Fibroblast of lung (primary cell): ENCODE results near the gene RTCA. TPM values are rescaled to one million over a fixed set of nuclear protein-coding genes. Genes with fewer than 3 reads are reported as not detected.
"Not testable (repeated sequence)": the region's sequence is repeated elsewhere in the genome, so short reads cannot be mapped to it uniquely, and the experiment has no call there.

Experiments
- DNase-seq, 2 donors: peaks; one replicate each; pipeline versions ENCODE4 v3.0.0 to v3.0.0-alpha.2; 2010; ENCODE audit warnings: low read depth in 2 of 2
- H2AFZ ChIP-seq: 2 replicates; pipeline ENCODE4 v1.5.1; 2012; ENCODE audit warnings: low read length, control low read depth, inconsistent platforms
- H3K27ac ChIP-seq: 2 replicates; pipeline ENCODE4 v1.5.1; 2011; ENCODE audit warnings: low read length, control low read depth; ENCODE audit not compliant: insufficient read depth
- H3K27me3 ChIP-seq: 2 replicates; pipeline ENCODE4 v1.5.1; 2011; ENCODE audit warnings: mild to moderate bottlenecking, low read length; ENCODE audit not compliant: control insufficient read depth, insufficient read depth
- H3K36me3 ChIP-seq: 2 replicates; pipeline ENCODE4 v1.5.1; 2011; ENCODE audit warnings: low read length; ENCODE audit not compliant: control insufficient read depth, insufficient read depth
- H3K4me1 ChIP-seq: 2 replicates; pipeline ENCODE4 v1.5.1; 2011; ENCODE audit warnings: low read length; ENCODE audit not compliant: control insufficient read depth, insufficient read depth; ENCODE audit errors: extremely low read depth
- H3K4me2 ChIP-seq: 2 replicates; pipeline ENCODE4 v1.5.1; 2011; ENCODE audit warnings: low read length, control low read depth; ENCODE audit not compliant: insufficient read depth; ENCODE audit errors: extremely low read depth
- H3K4me3 ChIP-seq, 4 experiments: fragments of 200-600 bp in 1 of 4; sonication (generic) in 1 of 4; replicated peaks in 1 of 4; 2 replicates each; pipeline ENCODE4 v1.5.1; 2011 to 2016; ENCODE audit warnings: low read length in 4 of 4, low read depth in 3 of 4, mild to moderate bottlenecking in 3 of 4, control low read depth in 2 of 4, inconsistent platforms in 1 of 4, mixed read lengths in 1 of 4; ENCODE audit not compliant: insufficient read depth in 1 of 4; ENCODE audit errors: control extremely low read depth in 1 of 4
- H3K79me2 ChIP-seq: 2 replicates; pipeline ENCODE4 v1.5.1; 2012; ENCODE audit warnings: mild to moderate bottlenecking, low read length, inconsistent platforms; ENCODE audit not compliant: control insufficient read depth, insufficient read depth
- H3K9ac ChIP-seq: 2 replicates; pipeline ENCODE4 v1.5.1; 2011; ENCODE audit warnings: mild to moderate bottlenecking, low read length, control low read depth; ENCODE audit not compliant: insufficient read depth
- H3K9me3 ChIP-seq: 2 replicates; pipeline ENCODE4 v1.5.1; 2012; ENCODE audit warnings: low read depth, low read length; ENCODE audit not compliant: control insufficient read depth, insufficient read depth
- H4K20me1 ChIP-seq: 2 replicates; pipeline ENCODE4 v1.5.1; 2011; ENCODE audit warnings: low read length; ENCODE audit not compliant: control insufficient read depth, insufficient read depth; ENCODE audit errors: extremely low read depth
- CTCF ChIP-seq, 2 donors: IDR thresholded peaks in 1 of 2; conservative IDR thresholded peaks in 1 of 2; 1 replicate in 1 of 2; 2 replicates in 1 of 2; pipeline ENCODE4 v1.5.1; 2011 to 2012; ENCODE audit warnings: low read length in 2 of 2, control low read depth in 1 of 2, inconsistent platforms in 1 of 2, low read depth in 1 of 2, mild to moderate bottlenecking in 1 of 2
- EZH2 ChIP-seq: IDR thresholded peaks from 2 replicates; pipeline ENCODE4 v1.5.1; 2012; ENCODE audit warnings: low read length, control low read depth, mild to moderate bottlenecking; ENCODE audit errors: missing control alignments
- polyA plus RNA-seq, 2 donors: library from polyadenylated mRNA; depleted of rRNA in 1 of 2; stranded (reverse) in 1 of 2; unstranded in 1 of 2; fragments of >200 nt; gene quantifications; 2 replicates each; pipeline ENCODE4 v1.2.1, GENCODE V29; 2011 to 2012; ENCODE audit warnings: missing spikeins in 1 of 2
- total RNA-seq: library from RNA; depleted of rRNA; stranded (reverse); fragments of >200 nt; gene quantifications from 2 replicates; pipeline ENCODE4 v1.2.1, GENCODE V29; 2014

Gene RTCA
- total and polyA plus RNA-seq, 2 donors (not counting 1 experiment from before 2014, with no cell fraction given): 39.2 to 45.9 TPM

GRCh38 chr1:100252901-100253300, 13.1 kb upstream of the RTCA start:
- no peak for DNase-seq
- no peaks in the 10 kb centered on the region for H4K20me1 ChIP-seq
- no peaks in the 10 kb centered on the region for H3K9me3 ChIP-seq
- H3K4me1 ChIP-seq: no peaks in the 10 kb centered on the region
- no peak overlapping the region for H2AFZ ChIP-seq
- H3K79me2 ChIP-seq: peaks cover 7% of the 10 kb centered on the region
- H3K4me3 ChIP-seq: no peak overlapping the region
- no peak for TF ChIP-seq CTCF (conservative IDR thresholded peaks at IDR 0.05 in 1 of 2, IDR thresholded peaks at IDR 0.05 in 1 of 2; ENCODE audit: low read depth in 1 of 2, low read length in 2 of 2)
- no peak for TF ChIP-seq EZH2
- no peak overlapping the region for H3K27ac ChIP-seq
- H3K27me3 ChIP-seq: no peaks in the 10 kb centered on the region
- no peak overlapping the region for H3K4me2 ChIP-seq
- no peak overlapping the region for H3K9ac ChIP-seq
- H3K36me3 ChIP-seq: no peaks in the 10 kb centered on the region

GRCh38 chr1:100253552-100253951, 12.5 kb upstream of the RTCA start:
- Histone ChIP-seq H3K79me2 (peaks cover 7% of the 10 kb centered on the region), H3K4me2 (no peak overlapping the region), H2AFZ (no peak overlapping the region), H3K4me3 (no peak overlapping the region), H3K9ac (no peak overlapping the region), H3K4me1 (no peaks in the 10 kb centered on the region), H4K20me1 (no peaks in the 10 kb centered on the region), H3K36me3 (no peaks in the 10 kb centered on the region), H3K9me3 (no peaks in the 10 kb centered on the region), H3K27ac (no peak overlapping the region), H3K27me3 (no peaks in the 10 kb centered on the region)
- no peak for DNase-seq
- TF ChIP-seq CTCF (conservative IDR thresholded peaks at IDR 0.05 in 1 of 2, IDR thresholded peaks at IDR 0.05 in 1 of 2; ENCODE audit: low read depth in 1 of 2, low read length in 2 of 2) (no peak), EZH2 (no peak)

GRCh38 chr1:100256273-100256672, 9.7 kb upstream of the RTCA start:
- not testable (repeated sequence) for H4K20me1 ChIP-seq, H3K79me2 ChIP-seq, H3K4me3 ChIP-seq, H3K4me1 ChIP-seq, H2AFZ ChIP-seq, H3K4me2 ChIP-seq, H3K9ac ChIP-seq, H3K27me3 ChIP-seq, DNase-seq, H3K9me3 ChIP-seq, H3K27ac ChIP-seq, H3K36me3 ChIP-seq

GRCh38 chr1:100258427-100258826, 7.6 kb upstream of the RTCA start:
- H3K27me3 ChIP-seq, H3K4me1 ChIP-seq, H2AFZ ChIP-seq, H3K9ac ChIP-seq, H4K20me1 ChIP-seq, DNase-seq, H3K79me2 ChIP-seq, H3K36me3 ChIP-seq, H3K27ac ChIP-seq, H3K4me3 ChIP-seq, H3K4me2 ChIP-seq, H3K9me3 ChIP-seq: not testable (repeated sequence)
